Mammary epithelial cell (primary cell): Measurements from ENCODE around the gene DUSP10.

ENCODE experiments used
- EZH2 ChIP-seq: IDR thresholded peaks from 2 replicates; pipeline ENCODE4 v1.6.1; 2012; ENCODE audit warnings: low read length, inconsistent platforms, borderline replicate concordance
- TF ChIP-seq, protein P1 (sequence below), 2 donors: IDR thresholded peaks in 1 of 2; conservative IDR thresholded peaks in 1 of 2; 2 replicates each; pipeline ENCODE4 v1.5.1; 2011 to 2012; ENCODE audit warnings: inconsistent platforms in 2 of 2, low read length in 2 of 2, mild to moderate bottlenecking in 2 of 2, control low read depth in 1 of 2, low read depth in 1 of 2; ENCODE audit not compliant: insufficient read depth in 1 of 2; ENCODE audit errors: extremely low read depth in 1 of 2

DNA sequence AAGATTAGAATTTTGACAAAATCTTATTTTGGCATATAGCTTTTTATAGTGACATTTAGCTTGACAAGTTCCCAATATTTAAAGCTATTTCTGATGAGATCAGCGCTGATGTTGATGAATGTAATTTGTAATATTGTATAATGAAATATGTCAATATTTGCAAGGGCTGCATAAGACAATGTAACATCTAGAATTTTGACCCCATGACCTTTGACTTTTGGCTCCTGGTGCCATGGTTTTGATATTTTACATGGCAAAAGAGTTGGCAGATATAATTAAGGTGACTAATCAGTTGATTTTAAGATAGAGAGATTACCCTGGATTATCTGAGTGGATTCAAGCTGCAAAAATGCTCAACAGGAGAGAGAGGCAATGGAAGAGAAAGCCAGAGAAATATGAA is 63.9 kb downstream of the DUSP10 start:
- TF ChIP-seq, protein P1, sequence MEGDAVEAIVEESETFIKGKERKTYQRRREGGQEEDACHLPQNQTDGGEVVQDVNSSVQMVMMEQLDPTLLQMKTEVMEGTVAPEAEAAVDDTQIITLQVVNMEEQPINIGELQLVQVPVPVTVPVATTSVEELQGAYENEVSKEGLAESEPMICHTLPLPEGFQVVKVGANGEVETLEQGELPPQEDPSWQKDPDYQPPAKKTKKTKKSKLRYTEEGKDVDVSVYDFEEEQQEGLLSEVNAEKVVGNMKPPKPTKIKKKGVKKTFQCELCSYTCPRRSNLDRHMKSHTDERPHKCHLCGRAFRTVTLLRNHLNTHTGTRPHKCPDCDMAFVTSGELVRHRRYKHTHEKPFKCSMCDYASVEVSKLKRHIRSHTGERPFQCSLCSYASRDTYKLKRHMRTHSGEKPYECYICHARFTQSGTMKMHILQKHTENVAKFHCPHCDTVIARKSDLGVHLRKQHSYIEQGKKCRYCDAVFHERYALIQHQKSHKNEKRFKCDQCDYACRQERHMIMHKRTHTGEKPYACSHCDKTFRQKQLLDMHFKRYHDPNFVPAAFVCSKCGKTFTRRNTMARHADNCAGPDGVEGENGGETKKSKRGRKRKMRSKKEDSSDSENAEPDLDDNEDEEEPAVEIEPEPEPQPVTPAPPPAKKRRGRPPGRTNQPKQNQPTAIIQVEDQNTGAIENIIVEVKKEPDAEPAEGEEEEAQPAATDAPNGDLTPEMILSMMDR (conservative IDR thresholded peaks at IDR 0.05 in 1 of 2, IDR thresholded peaks at IDR 0.05 in 1 of 2; ENCODE audit: extremely low read depth in 1 of 2, insufficient read depth in 1 of 2, low read depth in 1 of 2, low read length in 2 of 2) = no peak
- no peak for TF ChIP-seq EZH2
